ACC112 (cell line): ENCODE measurements around the gene CLEC16A.
"Not testable (repeated sequence)": the region's sequence is repeated elsewhere in the genome, so short reads cannot be mapped to it uniquely, and the experiment has no call there.

Experiments
- H2AFZ ChIP-seq: fragments of 200-600 bp; sonication (generic); one replicate; pipeline ENCODE4 v1.6.0; 2017; ENCODE audit warnings: antibody characterized with exemption, low read length; ENCODE audit not compliant: unreplicated experiment
- H3K27ac ChIP-seq: fragments of 200-600 bp; sonication (generic); 2 replicates; pipeline ENCODE4 v1.5.1; 2014; ENCODE audit warnings: low read depth, mild to moderate bottlenecking, antibody characterized with exemption, low read length, moderate library complexity
- H3K27me3 ChIP-seq: fragments of 200-600 bp; sonication (generic); 2 replicates; pipeline ENCODE4 v1.6.1; 2014; ENCODE audit warnings: mild to moderate bottlenecking, antibody characterized with exemption, low read length, moderate library complexity, mixed read lengths; ENCODE audit not compliant: insufficient read depth
- H3K36me3 ChIP-seq: fragments of 200-600 bp; sonication (generic); 2 replicates; pipeline ENCODE4 v1.6.1; 2016; ENCODE audit warnings: mild to moderate bottlenecking, antibody characterized with exemption, low read length, moderate library complexity, mixed read lengths; ENCODE audit not compliant: insufficient read depth
- H3K4me1 ChIP-seq: fragments of 200-600 bp; sonication (generic); one replicate; pipeline ENCODE4 v1.6.1; 2016; ENCODE audit warnings: low read length, mixed read lengths; ENCODE audit not compliant: insufficient read depth, unreplicated experiment, control insufficient read depth
- H3K4me3 ChIP-seq: fragments of 200-600 bp; sonication (generic); 2 replicates; pipeline ENCODE4 v1.5.1; 2014; ENCODE audit warnings: mild to moderate bottlenecking, low read depth, low read length
- H3K79me2 ChIP-seq: fragments of 200-600 bp; sonication (generic); one replicate; pipeline ENCODE4 v1.6.0; 2016; ENCODE audit warnings: low read length; ENCODE audit not compliant: control insufficient read depth, unreplicated experiment, insufficient read depth

The CLEC16A gene

DNA sequence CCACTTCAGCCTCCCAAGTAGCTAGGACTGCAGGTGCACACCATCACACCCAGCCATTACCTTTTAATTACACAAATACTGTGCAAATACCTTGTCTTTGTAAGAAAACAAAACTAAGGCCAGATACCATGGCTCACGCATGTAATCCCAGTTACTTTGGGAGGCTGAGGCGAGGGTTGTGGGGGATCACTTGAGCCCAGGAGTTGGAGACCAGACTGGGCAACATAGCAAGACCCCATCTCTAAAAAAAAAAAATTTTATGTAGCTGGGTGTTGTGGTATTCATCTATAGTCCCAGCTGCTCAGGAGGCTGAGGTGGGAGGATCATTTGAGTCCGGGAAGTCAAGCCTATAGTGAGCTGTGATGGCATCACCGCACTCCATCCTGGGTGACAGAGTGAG is 151.6 kb downstream of the CLEC16A start:
- Histone ChIP-seq H3K36me3 (no peaks in the 10 kb centered on the region), H3K79me2 (no peaks in the 10 kb centered on the region), H3K27ac (no peak overlapping the region), H3K4me3 (no peak overlapping the region), H3K27me3 (no peaks in the 10 kb centered on the region), H2AFZ (no peak overlapping the region), H3K4me1 (peaks cover 26% of the 10 kb centered on the region)

DNA sequence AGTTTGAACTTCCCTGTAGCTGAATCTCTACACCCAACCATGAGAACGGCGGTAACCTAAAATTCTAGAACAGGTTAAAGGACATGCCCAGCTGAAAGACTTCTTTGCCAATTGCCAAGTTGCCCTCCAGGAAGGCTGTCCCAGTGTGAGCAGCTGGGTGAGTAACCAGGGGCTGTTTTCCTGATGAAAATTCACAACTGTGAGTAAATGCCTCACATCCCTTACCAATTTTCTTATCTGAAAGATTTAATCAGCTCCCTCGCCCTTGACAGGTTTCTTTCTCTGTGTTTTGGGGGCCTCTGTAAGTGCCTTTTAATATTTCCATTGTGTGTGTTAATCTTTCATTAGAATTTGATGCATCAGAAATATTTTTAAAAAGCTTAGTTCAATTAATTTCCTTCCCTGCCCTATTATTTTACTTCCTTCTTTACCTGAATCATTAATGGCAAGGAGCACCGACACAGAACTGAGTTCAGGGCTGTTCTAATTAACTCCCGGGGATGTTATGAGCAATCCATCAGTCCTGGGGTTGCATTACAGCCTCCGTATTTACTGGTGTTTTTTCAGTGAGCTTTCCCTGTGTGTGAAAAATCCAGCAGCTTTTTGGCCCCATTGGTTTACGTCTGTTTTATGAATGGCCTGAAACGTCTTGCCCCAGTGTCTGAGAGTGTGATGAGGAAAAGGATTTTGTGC is 152.9 kb downstream of the CLEC16A start:
- no peak overlapping the region for H2AFZ ChIP-seq
- no peaks in the 10 kb centered on the region for H3K79me2 ChIP-seq
- peaks cover 31% of the 10 kb centered on the region for H3K4me1 ChIP-seq
- no peaks in the 10 kb centered on the region for H3K27me3 ChIP-seq
- no peak overlapping the region for H3K4me3 ChIP-seq
- no peaks in the 10 kb centered on the region for H3K36me3 ChIP-seq
- no peak overlapping the region for H3K27ac ChIP-seq

DNA sequence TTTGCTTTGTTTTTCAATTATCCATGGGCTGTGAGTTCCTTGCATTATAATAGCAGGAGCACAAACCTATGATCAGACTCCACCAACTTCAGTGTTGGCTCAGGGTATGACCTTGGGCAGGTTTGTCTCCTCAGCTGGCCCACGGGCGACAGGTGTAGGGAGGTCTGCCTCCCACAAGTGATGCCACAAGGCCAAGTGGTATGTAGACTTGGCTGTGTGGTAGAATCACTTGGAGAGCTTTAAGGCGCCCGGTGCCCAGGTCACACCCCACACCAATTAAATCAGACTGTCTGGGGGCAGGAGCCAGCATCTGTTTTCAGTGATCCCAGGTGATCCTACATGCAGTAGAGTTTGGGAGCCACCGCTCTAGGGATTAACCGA is 153.4 kb downstream of the CLEC16A start:
- H3K27ac ChIP-seq = no peak overlapping the region

DNA sequence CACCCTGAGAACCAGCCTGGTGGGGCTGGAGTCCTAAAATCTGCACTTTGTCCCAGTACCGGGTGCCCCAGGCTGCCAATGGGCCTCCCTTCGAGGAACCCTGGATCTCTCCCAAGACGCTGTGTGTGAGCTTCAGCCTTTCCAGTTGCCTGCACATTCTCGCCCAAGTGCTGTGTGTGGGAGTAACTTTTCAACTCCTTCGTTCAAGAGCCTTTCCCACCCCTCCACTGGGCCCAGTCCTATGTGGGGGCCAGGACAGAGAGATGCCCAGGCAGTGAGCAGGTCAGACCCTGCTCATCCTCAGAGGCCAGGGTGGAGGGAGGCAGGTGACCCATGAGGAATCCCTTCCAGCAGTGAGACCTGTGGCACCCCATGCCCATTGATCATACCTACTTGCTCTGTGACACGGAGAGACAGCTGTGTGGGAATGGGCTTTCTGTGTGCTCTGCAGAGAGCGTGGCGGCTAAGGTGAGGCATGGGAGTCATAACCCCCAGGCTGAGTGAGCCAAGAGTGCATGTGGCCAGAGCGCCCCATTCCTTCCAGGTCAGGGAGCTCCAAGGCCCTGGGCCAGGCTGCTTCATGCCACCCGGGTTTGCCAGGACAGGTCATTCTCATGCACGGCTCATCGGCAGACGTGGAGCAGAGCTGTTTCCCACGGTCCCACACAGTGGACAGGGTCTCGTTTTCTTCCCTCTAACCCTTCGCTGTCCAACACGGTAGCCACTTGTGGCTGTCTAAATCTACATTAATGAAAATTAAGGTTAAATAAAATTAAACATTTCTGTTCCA is 154.4 kb downstream of the CLEC16A start:
- H3K79me2 ChIP-seq = no peaks in the 10 kb centered on the region
- H3K27ac ChIP-seq = no peak overlapping the region
- no peaks in the 10 kb centered on the region for H3K27me3 ChIP-seq
- H3K36me3 ChIP-seq = no peaks in the 10 kb centered on the region
- H2AFZ ChIP-seq = no peak overlapping the region
- peaks cover 30% of the 10 kb centered on the region for H3K4me1 ChIP-seq
- H3K4me3 ChIP-seq = no peak overlapping the region

More for the DNA sequence above, 153.4 kb downstream of the CLEC16A start:
- H3K4me3 ChIP-seq = no peak overlapping the region
- H3K4me1 ChIP-seq = peaks cover 31% of the 10 kb centered on the region
- no peaks in the 10 kb centered on the region for H3K27me3 ChIP-seq
- no peaks in the 10 kb centered on the region for H3K36me3 ChIP-seq
- H3K79me2 ChIP-seq = no peaks in the 10 kb centered on the region
- H2AFZ ChIP-seq = no peak overlapping the region

DNA sequence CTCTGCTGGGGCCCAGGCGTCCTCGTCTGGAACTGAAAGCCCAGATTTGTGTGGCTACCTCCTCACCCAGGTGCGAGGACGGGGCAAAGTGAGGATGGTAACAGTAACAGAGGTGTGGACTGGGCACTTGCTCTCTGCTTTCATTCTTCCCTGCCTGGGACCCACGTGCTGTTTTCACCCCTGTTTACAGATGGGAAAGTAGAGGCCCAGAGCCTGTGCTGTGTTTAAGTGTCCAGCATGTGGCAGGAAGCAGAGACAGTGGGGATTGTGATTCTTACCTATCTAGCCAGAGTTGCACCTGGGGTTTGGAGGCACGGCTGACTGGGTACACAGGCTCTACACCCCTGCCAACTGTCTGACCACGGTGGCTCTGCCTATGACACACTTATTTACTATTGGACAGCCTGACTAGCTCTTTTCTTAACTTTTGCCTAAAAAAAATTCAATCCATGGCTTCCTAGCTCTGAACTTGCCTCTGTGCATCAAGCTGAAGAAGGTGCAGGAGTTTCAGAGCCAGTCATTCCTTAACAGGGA is 155.4 kb downstream of the CLEC16A start:
- Histone ChIP-seq H2AFZ (no peak overlapping the region), H3K4me1 (peaks cover 29% of the 10 kb centered on the region), H3K27me3 (no peaks in the 10 kb centered on the region), H3K27ac (peak overlapping the region; percentile 81), H3K79me2 (no peaks in the 10 kb centered on the region), H3K36me3 (no peaks in the 10 kb centered on the region), H3K4me3 (peak overlapping the region; percentile 16; the same call in 1 of the 2 replicates)

DNA sequence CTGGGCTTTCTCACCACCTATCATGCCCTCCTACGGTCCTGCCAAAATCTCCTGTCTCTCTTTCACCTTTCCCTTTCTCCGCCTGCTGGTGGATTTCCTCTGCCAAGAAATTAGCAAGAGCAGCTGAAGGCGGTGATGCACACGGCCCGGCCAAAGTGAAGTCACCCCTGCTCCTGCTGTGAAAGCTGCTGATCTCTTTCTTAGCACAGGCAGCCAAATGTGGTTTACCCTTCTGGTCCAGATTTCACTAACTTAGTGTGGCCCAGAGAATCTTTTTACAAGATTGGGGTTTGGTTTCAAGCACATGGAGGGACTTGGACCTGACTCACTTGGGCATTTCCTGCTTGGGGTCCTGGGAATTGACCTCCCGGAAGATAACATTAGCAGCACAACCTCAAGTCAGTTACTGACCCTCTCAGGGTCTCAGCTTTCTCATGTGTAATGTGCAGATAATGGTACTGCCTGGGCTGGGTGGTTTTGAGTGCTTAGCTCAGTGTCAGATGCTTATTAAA is 155.9 kb downstream of the CLEC16A start:
- H3K36me3 ChIP-seq = no peaks in the 10 kb centered on the region
- H3K27ac ChIP-seq = peak overlapping the region; percentile 81
- no peaks in the 10 kb centered on the region for H3K79me2 ChIP-seq
- H3K4me1 ChIP-seq = peaks cover 34% of the 10 kb centered on the region
- no peak overlapping the region for H2AFZ ChIP-seq
- peak overlapping the region; percentile 16; the same call in 1 of the 2 replicates for H3K4me3 ChIP-seq
- no peaks in the 10 kb centered on the region for H3K27me3 ChIP-seq

DNA sequence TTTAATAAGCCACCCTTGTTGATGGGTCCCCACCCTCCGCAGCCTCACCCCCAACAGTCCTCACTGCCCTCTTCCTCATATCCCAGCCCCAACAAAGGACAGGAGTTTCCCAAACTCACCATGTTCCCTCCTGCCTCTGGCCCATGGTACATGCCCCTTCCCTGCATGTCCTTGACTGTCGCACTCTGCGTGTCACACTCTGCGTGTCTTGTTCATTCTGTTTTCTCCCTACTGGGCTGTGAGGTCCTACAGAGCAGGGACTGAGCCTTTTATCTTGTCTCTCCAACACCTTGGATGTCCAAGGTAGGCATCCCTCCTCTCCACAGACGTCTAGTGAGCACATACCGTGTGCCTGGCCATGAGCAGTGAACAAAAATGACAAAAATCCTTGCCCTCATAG is 156.9 kb downstream of the CLEC16A start:
- H3K79me2 ChIP-seq = no peaks in the 10 kb centered on the region
- no peak overlapping the region for H2AFZ ChIP-seq
- H3K27me3 ChIP-seq = no peaks in the 10 kb centered on the region
- H3K4me1 ChIP-seq = peaks cover 41% of the 10 kb centered on the region
- no peaks in the 10 kb centered on the region for H3K36me3 ChIP-seq
- peak overlapping the region; percentile 81 for H3K27ac ChIP-seq
- no peak overlapping the region for H3K4me3 ChIP-seq

DNA sequence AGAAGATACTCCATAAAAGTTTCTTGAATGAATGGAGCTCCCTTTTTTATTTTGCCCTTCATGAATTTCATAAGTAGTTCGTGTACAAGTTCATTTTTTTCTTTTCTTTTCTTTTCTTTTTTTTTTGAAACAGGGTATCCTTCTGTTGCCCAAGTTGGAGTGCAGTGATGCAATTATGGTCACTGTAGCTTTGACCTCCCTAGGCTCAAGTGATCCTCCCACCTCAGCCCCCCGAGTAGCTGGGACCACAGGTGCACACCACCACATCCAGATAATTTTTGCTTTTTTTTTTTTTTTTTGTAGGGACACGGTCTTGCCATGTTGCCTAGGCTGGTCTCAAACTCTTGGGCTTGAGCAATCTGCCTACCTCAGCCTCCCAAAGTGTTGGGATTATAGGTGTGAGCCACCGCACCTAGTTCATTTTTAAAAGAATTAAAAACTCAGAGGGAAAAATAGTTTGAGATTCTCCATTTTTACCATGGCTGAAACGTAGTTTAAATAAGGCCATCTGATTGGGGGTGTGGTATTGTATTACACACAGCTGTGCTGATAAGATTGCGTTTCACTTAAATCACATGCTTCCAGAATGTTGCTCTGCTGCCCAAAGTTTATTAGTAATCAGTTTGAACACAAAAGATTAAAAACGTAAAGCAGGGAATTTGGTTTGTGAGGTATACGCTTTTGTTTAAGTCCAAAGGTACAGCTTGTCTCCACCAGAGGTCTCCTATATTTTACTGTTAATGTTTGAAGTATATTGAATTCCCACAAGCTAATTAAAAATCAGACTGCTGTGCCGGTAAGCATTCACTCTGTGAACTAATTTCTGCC is 157.5 kb downstream of the CLEC16A start:
- H3K27ac ChIP-seq = 0 out of 2 replicates have a peak overlapping the region, but pooled peaks have one; percentile 81

DNA sequence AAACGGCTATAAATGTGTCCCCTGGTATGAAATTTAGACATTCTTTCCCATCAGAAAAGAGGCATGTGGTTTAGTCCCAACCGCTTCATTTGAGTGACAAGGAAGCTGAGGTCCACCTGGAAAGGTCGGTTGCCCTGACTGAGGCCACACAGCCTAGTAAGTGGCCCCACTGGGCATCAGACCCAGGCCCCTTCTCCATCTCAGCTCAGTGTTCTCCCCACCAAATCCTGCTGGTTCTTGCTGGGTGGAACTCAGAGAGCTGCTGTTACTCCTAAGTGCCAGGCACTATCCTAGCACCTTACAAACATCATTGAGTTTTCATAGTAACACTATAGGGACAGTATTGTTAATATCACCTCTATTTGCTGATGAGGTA is 158.1 kb downstream of the CLEC16A start:
- peaks cover 41% of the 10 kb centered on the region for H3K4me1 ChIP-seq

More for the DNA sequence above, 157.5 kb downstream of the CLEC16A start:
- Histone ChIP-seq H3K79me2 (no peaks in the 10 kb centered on the region), H3K4me3 (no peak overlapping the region), H3K4me1 (peaks cover 41% of the 10 kb centered on the region), H2AFZ (no peak overlapping the region), H3K27me3 (no peaks in the 10 kb centered on the region), H3K36me3 (no peaks in the 10 kb centered on the region)

DNA sequence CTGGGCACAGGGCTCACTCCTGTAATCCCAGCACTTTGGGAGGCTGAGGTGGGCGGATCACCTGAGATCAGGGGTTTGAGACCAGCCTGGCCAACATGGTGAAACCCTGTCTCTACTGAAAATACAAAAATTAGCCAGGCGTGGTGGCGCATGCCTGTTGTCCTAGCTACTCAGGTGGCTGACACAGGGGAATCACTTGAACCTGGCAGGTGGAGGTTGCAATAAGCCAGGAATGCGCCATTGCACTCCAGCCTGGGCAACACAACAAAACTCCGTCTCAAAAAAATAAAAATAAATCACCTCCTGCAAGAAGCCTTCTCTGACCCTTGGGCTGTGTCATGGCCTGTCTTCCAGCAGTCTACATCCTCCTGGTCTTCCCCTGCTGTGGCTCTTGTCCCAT is 158.9 kb downstream of the CLEC16A start:
- H2AFZ ChIP-seq, H3K27me3 ChIP-seq, H3K79me2 ChIP-seq, H3K4me3 ChIP-seq, H3K36me3 ChIP-seq, H3K27ac ChIP-seq: not testable (repeated sequence)
- peaks cover 41% of the 10 kb centered on the region for H3K4me1 ChIP-seq

More for the DNA sequence above, 158.1 kb downstream of the CLEC16A start:
- Histone ChIP-seq H3K36me3 (no peaks in the 10 kb centered on the region), H3K79me2 (no peaks in the 10 kb centered on the region), H2AFZ (no peak overlapping the region), H3K27ac (no peak overlapping the region), H3K4me3 (no peak overlapping the region), H3K27me3 (no peaks in the 10 kb centered on the region)
